Thymus (tissue), 11 donors: ENCODE data around the gene METTL8. TPM values are rescaled to one million over a fixed set of nuclear protein-coding genes. Genes with fewer than 3 reads are reported as not detected.
"Not testable (repeated sequence)": the region's sequence is repeated elsewhere in the genome, so short reads cannot be mapped to it uniquely, and the experiment has no call there.

ENCODE experiments used
- DNase-seq, 9 donors: peaks; one replicate each; pipeline ENCODE4 v3.0.0-alpha.2; 2013; ENCODE audit warnings: low spot score in 9 of 9, low read depth in 6 of 9, missing footprints in 1 of 9
- H3K27ac ChIP-seq, 2 donors: one replicate each; pipeline ENCODE4 v1.5.1; 2013; ENCODE audit warnings: control low read depth in 1 of 2, low read depth in 1 of 2, low read length in 1 of 2, mild to moderate bottlenecking in 1 of 2, moderate library complexity in 1 of 2
- H3K27me3 ChIP-seq, 2 donors: one replicate each; pipeline ENCODE4 v1.5.1; 2013; ENCODE audit warnings: low read length in 1 of 2; ENCODE audit not compliant: control insufficient read depth in 2 of 2, insufficient read depth in 1 of 2
- H3K36me3 ChIP-seq, 2 donors: one replicate each; pipeline ENCODE4 v1.5.1; 2013; ENCODE audit warnings: low read length in 1 of 2, mild to moderate bottlenecking in 1 of 2, moderate library complexity in 1 of 2; ENCODE audit not compliant: control insufficient read depth in 2 of 2, insufficient read depth in 2 of 2
- H3K4me1 ChIP-seq, 2 donors: one replicate each; pipeline ENCODE4 v1.5.1; 2013; ENCODE audit warnings: low read length in 2 of 2; ENCODE audit not compliant: control insufficient read depth in 2 of 2, insufficient read depth in 2 of 2
- H3K4me3 ChIP-seq, 2 donors: one replicate each; pipeline ENCODE4 v1.5.1; 2013; ENCODE audit warnings: low read length in 2 of 2, control low read depth in 1 of 2, mild to moderate bottlenecking in 1 of 2
- H3K9me3 ChIP-seq, 2 donors: one replicate each; pipeline ENCODE4 v1.5.1; 2013; ENCODE audit warnings: low read length in 1 of 2, mild to moderate bottlenecking in 1 of 2; ENCODE audit not compliant: control insufficient read depth in 2 of 2, insufficient read depth in 1 of 2
- WGBS: extraction: QIAGEN DNeasy Blood & Tissue Kit; methylation state at CpG from one replicate; pipeline ENCODE4 v1.1.7; 2013; 5-methylcytosine and 5-hydroxymethylcytosine counted together
- polyA plus RNA-seq: library from polyadenylated mRNA; stranded (reverse); fragments of 200-250 nt; gene quantifications from one replicate; pipeline ENCODE4 v1.2.3, GENCODE V29; 2013
- total RNA-seq: library from RNA; stranded (reverse); fragments of 120-200 nt; gene quantifications from one replicate; pipeline ENCODE4 v1.2.4, GENCODE V29; 2013
- donor health status: healthy.

METTL8 gene
- total and polyA plus RNA-seq, 2 donors = 12.1 to 12.3 TPM

- 93% methylated on average over 4 of the region's 4 CpGs for WGBS
- H3K36me3 ChIP-seq, H3K27me3 ChIP-seq, H3K27ac ChIP-seq, H3K9me3 ChIP-seq, H3K4me1 ChIP-seq, DNase-seq, H3K4me3 ChIP-seq: not testable (repeated sequence)
These were observed 19.1 kb downstream of the METTL8 start for GRCh38 chr2:171414645-171415044.

- H3K9me3 ChIP-seq = no peaks in the 10 kb centered on the region
- no peak for DNase-seq
These were observed 21.1 kb downstream of the METTL8 start for GRCh38 chr2:171412571-171413175.

GRCh38 chr2:171411791-171412483 lies 21.9 kb downstream of the METTL8 start:
- WGBS = 98% methylated on average over 2 of the region's 2 CpGs

More at GRCh38 chr2:171412571-171413175, 21.1 kb downstream of the METTL8 start:
- Histone ChIP-seq H3K4me3 (no peak overlapping the region), H3K36me3 (no peaks in the 10 kb centered on the region), H3K27me3 (no peaks in the 10 kb centered on the region), H3K27ac (no peak overlapping the region), H3K4me1 (peaks cover 0 to 5% of the 10 kb centered on the region in 2 donors)
- 96% methylated on average over 2 of the region's 2 CpGs for WGBS

GRCh38 chr2:171411214-171411613 lies 22.6 kb downstream of the METTL8 start:
- Histone ChIP-seq H3K9me3 (no peaks in the 10 kb centered on the region), H3K4me3 (no peak overlapping the region), H3K4me1 (peaks cover 0 to 5% of the 10 kb centered on the region in 2 donors), H3K27me3 (no peaks in the 10 kb centered on the region), H3K27ac (no peak overlapping the region), H3K36me3 (no peaks in the 10 kb centered on the region)
- WGBS = 97% methylated on average over 1 of the region's 1 CpG
- DNase-seq = no peak

More at GRCh38 chr2:171411791-171412483, 21.9 kb downstream of the METTL8 start:
- H3K27me3 ChIP-seq = no peaks in the 10 kb centered on the region
- H3K4me1 ChIP-seq = peaks cover 0 to 5% of the 10 kb centered on the region in 2 donors
- H3K9me3 ChIP-seq = no peaks in the 10 kb centered on the region
- DNase-seq = no peak
- no peak overlapping the region for H3K27ac ChIP-seq
- H3K4me3 ChIP-seq = no peak overlapping the region
- no peaks in the 10 kb centered on the region for H3K36me3 ChIP-seq

GRCh38 chr2:171410624-171411023 lies 23.2 kb downstream of the METTL8 start:
- H3K9me3 ChIP-seq = no peaks in the 10 kb centered on the region
- peaks cover 0 to 5% of the 10 kb centered on the region in 2 donors for H3K4me1 ChIP-seq
- no peak overlapping the region for H3K27ac ChIP-seq
- H3K4me3 ChIP-seq = no peak overlapping the region
- no peaks in the 10 kb centered on the region for H3K36me3 ChIP-seq
- no peak for DNase-seq
- no peaks in the 10 kb centered on the region for H3K27me3 ChIP-seq

GRCh38 chr2:171410101-171410500 lies 23.7 kb downstream of the METTL8 start:
- Histone ChIP-seq H3K4me3 (no peak overlapping the region), H3K4me1 (peaks cover 0 to 5% of the 10 kb centered on the region in 2 donors), H3K9me3 (no peaks in the 10 kb centered on the region), H3K27ac (no peak overlapping the region), H3K27me3 (no peaks in the 10 kb centered on the region), H3K36me3 (no peaks in the 10 kb centered on the region)
- WGBS = 95% methylated on average over 4 of the region's 4 CpGs
- no peak for DNase-seq

- 67% methylated on average over 8 of the region's 8 CpGs for WGBS
- H3K4me1 ChIP-seq = peaks cover 0 to 5% of the 10 kb centered on the region in 2 donors
- no peaks in the 10 kb centered on the region for H3K9me3 ChIP-seq
- H3K27me3 ChIP-seq = no peaks in the 10 kb centered on the region
- H3K4me3 ChIP-seq = no peak overlapping the region
- H3K36me3 ChIP-seq = no peaks in the 10 kb centered on the region
- no peak for DNase-seq
- H3K27ac ChIP-seq = no peak overlapping the region
These were observed 24.3 kb downstream of the METTL8 start for GRCh38 chr2:171409436-171409971.

- H3K9me3 ChIP-seq = no peaks in the 10 kb centered on the region
- H3K27ac ChIP-seq = no peak overlapping the region
- no peak for DNase-seq
- H3K27me3 ChIP-seq = no peaks in the 10 kb centered on the region
- peaks cover 0 to 5% of the 10 kb centered on the region in 2 donors for H3K4me1 ChIP-seq
- no peak overlapping the region for H3K4me3 ChIP-seq
- 99% methylated on average over 1 of the region's 1 CpG for WGBS
- H3K36me3 ChIP-seq = no peaks in the 10 kb centered on the region
These were observed 26.1 kb downstream of the METTL8 start for GRCh38 chr2:171407676-171408044.

- 83% methylated on average over 4 of the region's 4 CpGs for WGBS
- peaks cover 0 to 5% of the 10 kb centered on the region in 2 donors for H3K4me1 ChIP-seq
- no peaks in the 10 kb centered on the region for H3K27me3 ChIP-seq
- DNase-seq = no peak
- no peak overlapping the region for H3K27ac ChIP-seq
- no peak overlapping the region for H3K4me3 ChIP-seq
- H3K9me3 ChIP-seq = no peaks in the 10 kb centered on the region
- H3K36me3 ChIP-seq = no peaks in the 10 kb centered on the region
These were observed 26.6 kb downstream of the METTL8 start for GRCh38 chr2:171407030-171407675.
